GM15510 (cell line): ENCODE results near the gene ZNF184.
A peak's percentile ranks its signal among the peaks of the same experiment; 100 is the strongest.

Source experiments
- POLR2A ChIP-seq: IDR thresholded peaks from 3 replicates; pipeline ENCODE4 v1.6.1; 2011; ENCODE audit warnings: borderline replicate concordance; ENCODE audit not compliant: insufficient read length; ENCODE audit errors: extremely low read depth

Gene ZNF184

GRCh38 chr6:27472617-27473400 lies at the start of gene ZNF184:
Gene ZNF184 (minus strand): TSS chr6:27473105. CDS start chr6:27472294, 811 bp downstream.
- TF ChIP-seq POLR2A: peak; percentile 75

- no peak for TF ChIP-seq POLR2A
Observed at GRCh38 chr6:27518881-27519795, 46.2 kb upstream of the ZNF184 start.

DNA sequence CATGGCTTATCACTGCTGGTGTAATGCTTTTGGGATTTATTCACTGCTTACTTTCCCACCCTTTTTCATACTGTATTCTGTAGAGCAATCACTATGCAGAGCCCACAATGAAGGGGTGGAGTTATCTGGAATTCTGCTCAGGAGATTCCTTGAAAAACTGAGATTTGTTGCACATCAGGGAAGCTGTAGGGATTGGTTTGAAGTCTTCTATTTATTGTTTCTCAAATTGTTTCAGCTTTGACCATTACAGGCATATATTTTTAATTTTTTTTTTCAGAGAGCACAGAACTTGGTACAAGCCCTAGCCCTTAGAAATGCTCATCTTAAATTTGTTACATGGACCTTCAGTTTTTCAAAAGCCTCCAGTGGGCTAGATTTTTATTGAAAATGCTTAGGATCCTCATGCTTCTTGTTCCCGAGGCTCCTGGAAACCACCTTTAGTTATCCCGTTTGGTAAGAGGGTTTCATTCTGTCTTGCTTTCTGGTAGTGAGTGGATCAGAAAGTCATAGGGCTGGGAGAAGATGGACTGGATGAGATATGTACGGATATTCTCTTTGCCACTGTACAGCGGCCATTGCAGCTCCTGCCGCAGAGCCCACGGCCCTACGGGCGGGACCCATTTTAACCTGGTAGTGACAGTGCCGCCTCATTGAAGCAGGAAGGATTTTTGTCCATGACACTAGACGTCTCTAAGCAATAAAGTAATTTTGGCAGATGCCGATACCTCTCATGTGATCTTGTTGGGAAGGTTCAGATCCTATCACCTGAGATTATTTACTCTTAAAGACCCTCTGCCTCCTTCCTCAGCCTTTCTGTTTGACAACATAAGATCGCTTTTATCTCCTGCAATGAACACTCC lies 45.3 kb upstream of the ZNF184 start:
- TF ChIP-seq POLR2A: no peak

- TF ChIP-seq POLR2A: no peak
Observed at GRCh38 chr6:27517238-27517637, 44.3 kb upstream of the ZNF184 start.

DNA sequence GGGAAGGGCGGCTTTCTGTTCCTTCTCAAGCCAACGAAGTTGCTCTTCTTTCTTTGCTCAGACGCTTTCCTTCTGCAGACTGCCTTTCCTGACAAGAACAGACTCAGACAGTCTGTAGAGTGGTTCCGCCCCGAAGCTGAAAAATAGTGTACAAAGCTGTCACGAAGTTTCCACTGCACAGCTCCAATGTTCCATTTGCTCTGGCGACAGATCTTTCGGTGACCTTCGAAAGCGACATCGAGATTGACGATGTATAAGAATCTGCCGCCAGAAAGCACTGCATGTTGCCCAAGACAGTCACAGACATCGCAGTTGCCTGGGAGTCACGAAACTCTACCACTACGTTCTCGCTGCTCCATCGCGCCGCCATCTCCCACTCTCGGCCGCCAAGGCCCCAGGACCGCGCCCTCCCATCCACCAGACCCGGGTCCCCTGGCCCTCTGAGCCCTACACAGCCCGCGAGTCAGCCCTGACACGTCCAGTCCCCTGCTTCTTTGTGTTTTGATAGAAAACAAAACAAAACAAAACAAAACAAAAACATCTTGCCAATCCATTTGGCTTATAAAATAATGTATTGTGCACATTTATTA lies 42.1 kb upstream of the ZNF184 start:
- TF ChIP-seq POLR2A: no peak

DNA sequence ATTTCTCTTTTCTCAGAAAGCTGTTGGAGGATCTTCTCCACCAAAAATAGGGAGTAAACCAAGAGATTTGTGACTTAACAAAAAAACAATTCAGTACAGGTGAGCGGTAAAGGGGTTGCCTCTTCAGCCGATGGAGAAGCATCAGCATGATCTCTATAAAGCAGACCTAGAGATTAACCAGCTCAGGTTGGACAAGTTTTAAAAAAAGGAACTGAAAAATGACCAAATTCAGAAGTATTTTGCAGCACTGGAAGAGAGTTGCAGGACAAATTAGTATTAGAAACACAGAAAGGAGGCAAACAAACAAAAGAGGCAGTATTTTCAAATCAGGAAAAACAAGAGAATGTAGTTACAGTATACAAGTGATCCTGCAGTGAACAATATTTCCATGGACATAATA lies 39.6 kb upstream of the ZNF184 start:
- no peak for TF ChIP-seq POLR2A

GRCh38 chr6:27507041-27507956 lies 34.4 kb upstream of the ZNF184 start:
- no peak for TF ChIP-seq POLR2A

- TF ChIP-seq POLR2A: no peak
Observed at GRCh38 chr6:27505209-27506027, 32.5 kb upstream of the ZNF184 start.

DNA sequence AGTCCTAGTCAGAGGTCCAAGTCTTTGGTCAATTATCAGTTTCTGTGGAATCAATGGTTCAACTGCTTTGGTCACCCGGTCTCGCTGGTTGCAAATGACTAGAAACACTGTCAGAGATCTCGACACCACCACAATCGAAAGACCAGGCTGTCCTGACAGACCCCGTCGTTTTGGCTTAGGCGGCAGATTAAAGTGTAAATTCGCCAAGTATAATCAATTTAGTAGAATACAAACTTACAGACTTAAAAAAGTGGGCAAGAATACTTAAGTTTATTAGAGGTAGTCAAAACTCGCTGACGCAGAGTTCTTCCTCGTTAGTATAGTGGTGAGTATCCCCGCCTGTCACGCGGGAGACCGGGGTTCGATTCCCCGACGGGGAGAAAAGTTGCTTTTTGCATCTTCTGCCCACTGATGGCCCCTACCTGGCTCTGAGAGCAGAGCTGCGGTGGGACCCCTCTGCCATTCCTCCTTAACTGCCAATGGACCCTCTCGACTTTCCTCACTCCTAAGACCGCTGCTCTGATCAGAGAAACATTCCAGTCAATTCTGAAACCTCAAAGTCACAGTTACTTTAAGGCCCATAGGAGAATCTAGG lies 30.6 kb upstream of the ZNF184 start:
- no peak for TF ChIP-seq POLR2A

- TF ChIP-seq POLR2A: no peak
Observed at GRCh38 chr6:27502508-27503435, 29.9 kb upstream of the ZNF184 start.

DNA sequence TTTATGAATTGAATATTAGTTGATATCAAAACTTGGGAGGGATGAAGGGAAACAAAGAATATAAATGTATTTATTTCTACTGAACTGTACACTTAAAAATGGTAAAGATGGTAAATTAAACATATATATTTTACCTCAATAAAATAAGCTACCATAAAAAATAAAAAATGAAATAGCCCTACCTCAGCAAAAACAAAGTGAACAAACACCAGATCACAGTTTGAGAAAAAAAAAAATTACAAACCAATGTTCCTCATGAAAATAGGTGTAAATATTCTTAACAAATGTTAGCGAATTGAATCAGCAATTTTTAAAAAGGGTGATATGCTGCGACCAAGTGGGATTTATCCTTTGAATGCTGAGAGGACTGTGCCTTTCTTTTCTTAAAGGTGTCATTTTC lies 28.3 kb upstream of the ZNF184 start:
- TF ChIP-seq POLR2A: no peak
